ENCODE data around the gene NRCAM.

GRCh38 chr7:108406222-108406890 lies 49.9 kb downstream of the NRCAM start:
- TF ChIP-seq, protein P1, sequence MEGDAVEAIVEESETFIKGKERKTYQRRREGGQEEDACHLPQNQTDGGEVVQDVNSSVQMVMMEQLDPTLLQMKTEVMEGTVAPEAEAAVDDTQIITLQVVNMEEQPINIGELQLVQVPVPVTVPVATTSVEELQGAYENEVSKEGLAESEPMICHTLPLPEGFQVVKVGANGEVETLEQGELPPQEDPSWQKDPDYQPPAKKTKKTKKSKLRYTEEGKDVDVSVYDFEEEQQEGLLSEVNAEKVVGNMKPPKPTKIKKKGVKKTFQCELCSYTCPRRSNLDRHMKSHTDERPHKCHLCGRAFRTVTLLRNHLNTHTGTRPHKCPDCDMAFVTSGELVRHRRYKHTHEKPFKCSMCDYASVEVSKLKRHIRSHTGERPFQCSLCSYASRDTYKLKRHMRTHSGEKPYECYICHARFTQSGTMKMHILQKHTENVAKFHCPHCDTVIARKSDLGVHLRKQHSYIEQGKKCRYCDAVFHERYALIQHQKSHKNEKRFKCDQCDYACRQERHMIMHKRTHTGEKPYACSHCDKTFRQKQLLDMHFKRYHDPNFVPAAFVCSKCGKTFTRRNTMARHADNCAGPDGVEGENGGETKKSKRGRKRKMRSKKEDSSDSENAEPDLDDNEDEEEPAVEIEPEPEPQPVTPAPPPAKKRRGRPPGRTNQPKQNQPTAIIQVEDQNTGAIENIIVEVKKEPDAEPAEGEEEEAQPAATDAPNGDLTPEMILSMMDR (optimal IDR thresholded peaks at IDR 0.05 in 1 of 3, IDR thresholded peaks at IDR 0.05 in 1 of 3, conservative IDR thresholded peaks at IDR 0.05 in 1 of 3; ENCODE audit: extremely low read depth in 1 of 3, insufficient read depth in 2 of 3, low read length in 3 of 3): no peak
- TF ChIP-seq EZH2 (IDR thresholded peaks at IDR 0.05; ENCODE audit: low read length): no peak

Measured in keratinocyte (primary cell).